GM04504 (cell line): ENCODE data around the gene CSRNP3.
"Not testable (repeated sequence)": the region's sequence is repeated elsewhere in the genome, so short reads cannot be mapped to it uniquely, and the experiment has no call there.

Experiments
- DNase-seq: peaks from one replicate; pipeline ENCODE4 v3.0.0-alpha.2; 2012; ENCODE audit warnings: low read depth

The CSRNP3 gene

GRCh38 chr2:165633431-165633830 lies 163.9 kb downstream of the CSRNP3 start:
- no peak for DNase-seq

- DNase-seq: no peak
Observed at GRCh38 chr2:165634282-165634681, 164.8 kb downstream of the CSRNP3 start.

- no peak for DNase-seq
Observed at GRCh38 chr2:165634855-165635254, 165.4 kb downstream of the CSRNP3 start.

DNA sequence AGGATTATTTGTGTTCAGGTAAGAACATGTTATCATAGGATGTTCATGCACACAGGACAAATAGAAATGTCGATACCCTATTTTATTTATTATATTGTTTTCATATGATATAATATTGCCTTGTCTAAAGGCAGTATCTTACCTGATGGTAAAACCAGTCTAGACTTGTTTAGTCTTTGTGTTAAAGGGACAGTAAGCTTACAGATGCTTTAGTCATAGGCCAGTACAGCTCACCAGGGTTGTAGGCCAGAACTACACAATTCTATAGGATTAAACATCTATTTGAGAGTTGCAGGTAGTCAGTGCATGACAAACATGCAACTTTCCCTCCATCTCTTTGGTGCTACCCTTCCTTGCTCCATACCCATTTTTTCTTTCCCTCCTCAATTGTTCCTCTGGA lies 166.0 kb downstream of the CSRNP3 start:
- DNase-seq: no peak

DNA sequence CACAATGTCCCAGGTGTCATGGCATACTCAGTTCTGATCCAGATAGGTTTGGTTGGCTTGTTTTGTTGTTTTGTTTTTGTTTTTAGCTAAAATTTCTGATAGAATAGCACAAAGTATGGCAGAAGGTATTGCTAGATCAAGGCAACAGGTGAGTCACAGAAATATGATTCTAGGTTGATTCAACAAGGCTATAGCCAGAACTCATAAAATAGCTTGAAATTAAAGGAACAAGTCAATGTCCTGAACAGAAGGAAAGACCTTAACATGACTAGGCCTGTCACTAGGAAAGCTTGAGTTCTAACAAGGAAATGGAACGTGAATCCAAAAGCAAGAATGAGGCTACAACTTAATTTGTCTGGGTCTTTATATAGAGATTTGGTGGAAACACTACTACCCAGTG lies 167.5 kb downstream of the CSRNP3 start:
- DNase-seq: no peak

GRCh38 chr2:165637396-165637795 lies 167.9 kb downstream of the CSRNP3 start:
- DNase-seq: no peak

GRCh38 chr2:165639504-165639903 lies 170.0 kb downstream of the CSRNP3 start:
- DNase-seq: no peak

DNA sequence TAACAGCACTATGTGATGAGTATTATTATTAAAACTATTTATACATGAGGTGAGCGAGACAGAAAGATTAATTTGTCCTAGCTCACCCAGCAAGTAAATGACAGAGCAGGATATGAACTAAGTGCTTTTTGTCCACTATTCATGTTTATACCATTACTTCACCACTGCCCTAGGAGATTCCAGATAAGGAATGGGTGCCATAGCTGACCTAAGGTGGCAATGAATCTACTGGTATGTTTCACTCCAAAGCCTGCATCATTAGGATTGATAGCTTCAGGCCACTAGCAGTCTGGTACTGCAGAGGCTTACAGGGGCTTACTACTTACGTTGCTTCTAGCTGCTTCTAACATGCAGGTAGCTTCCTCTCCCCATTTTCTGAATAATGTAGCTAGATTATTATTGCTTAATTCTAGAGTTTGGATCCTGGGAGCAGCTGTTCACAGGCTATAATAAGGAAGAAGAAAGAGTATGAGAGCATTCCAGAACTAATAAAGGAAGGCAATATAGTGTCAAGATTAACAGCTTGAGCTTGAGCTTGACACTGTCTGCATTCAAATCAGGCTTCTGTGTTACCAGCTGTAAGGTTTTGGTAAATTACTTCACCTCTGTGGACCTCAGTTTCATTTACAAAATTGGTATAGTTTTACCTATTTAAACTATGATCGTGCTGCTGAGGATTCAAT lies 170.9 kb downstream of the CSRNP3 start:
- DNase-seq: no peak

DNA sequence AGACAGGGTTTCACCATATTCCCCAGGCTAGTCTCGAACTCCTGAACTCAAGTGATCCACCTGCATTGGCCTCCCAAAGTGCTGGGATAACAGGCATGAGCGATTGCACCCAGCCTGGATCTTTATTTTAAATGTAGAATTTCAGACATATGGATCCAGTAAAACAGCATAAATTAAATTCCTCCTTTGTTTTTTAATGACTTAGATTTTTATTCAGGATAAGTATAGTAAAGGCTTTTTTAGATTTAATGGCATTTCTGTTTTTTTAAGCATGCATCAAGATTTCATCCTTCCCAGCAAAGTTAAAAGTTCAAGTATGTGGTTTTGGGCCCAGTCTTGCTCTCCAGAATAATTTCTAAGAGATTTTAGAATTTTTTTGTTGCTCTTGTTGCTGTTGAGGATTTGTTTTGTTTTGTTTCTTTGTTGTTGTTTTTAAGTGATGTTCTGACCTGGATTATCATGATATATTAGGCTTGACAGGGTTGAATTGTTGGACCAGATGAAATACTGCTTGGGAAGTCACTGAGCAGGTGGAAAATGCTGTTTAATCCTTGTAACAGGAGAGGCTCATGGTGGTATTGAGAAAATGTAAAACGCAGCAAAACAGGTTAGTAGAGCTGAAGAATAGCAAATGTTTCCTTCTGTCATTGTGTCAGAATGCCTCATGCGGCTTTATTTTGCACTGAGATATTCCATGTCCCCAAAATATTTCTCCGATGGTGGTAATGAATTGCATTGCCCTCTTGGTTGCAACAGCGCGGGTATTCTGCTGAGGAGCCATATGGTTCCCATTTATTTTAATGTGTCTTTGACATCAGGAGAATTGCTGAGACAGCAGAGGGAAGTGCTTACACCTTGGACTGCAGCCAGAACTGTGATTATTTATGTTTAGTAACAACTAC lies 176.7 kb downstream of the CSRNP3 start:
- DNase-seq: peak; percentile 20

DNA sequence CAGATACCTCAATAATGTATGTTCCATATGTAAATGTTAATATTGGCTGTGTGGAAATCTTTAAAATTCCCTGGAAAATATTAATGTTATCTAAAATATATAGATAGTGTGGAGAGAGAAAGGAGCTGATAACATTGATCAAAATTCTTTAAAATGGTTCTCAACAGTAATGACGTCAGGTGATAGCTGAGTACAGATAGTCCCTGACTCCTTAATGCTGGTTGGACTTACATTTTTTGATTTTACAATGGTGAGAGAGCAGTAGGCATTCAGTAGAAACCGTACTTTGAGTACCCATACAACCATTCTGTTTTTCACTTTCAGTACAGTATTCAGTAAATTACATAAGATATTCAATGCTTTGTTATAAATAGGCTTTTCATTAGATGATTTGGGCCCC lies 177.9 kb downstream of the CSRNP3 start:
- DNase-seq: no peak

DNA sequence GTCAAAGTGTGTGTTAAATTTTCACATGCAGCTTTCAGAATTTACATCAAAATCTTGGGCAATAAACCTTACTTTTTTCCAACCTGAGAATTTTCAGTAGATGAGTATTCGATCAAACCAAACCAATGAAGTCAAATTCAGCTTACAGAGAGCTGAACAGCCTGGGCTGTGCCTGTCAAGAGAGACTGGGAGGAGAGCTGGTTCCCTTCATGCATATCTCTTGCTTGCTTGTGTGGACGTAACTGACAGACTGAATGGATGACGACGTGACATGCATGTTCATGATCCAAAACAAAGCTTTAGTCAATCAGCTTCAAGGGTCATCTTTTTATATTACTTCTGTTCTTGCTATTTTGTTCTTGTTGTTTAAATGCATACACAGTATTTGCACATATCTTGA lies 179.3 kb downstream of the CSRNP3 start:
- no peak for DNase-seq

GRCh38 chr2:165651233-165651632 lies 181.7 kb downstream of the CSRNP3 start:
- no peak for DNase-seq

GRCh38 chr2:165655661-165656060 lies 186.2 kb downstream of the CSRNP3 start:
- DNase-seq: no peak

DNA sequence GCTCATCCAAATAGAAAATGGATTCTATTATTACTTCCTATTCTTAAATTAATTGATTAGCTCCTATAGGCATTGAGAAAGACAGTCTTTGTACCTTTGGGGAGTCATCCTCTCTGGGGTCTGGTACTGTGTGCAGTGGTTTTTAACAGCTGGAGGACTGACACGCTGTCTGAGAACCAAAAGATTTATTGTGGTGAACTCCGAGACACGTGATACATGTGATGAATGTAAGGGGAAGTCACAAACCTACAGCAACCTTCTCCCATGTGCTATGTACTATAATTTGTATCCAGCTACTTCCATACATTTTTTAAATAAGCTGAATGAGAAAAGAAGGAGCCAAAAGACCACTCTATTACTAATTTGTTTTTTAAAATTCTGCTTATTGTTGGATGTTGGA lies 190.9 kb downstream of the CSRNP3 start:
- no peak for DNase-seq

- DNase-seq: no peak
Observed at GRCh38 chr2:165662720-165663119, 193.2 kb downstream of the CSRNP3 start.

- no peak for DNase-seq
Observed at GRCh38 chr2:165665614-165666013, 196.1 kb downstream of the CSRNP3 start.

DNA sequence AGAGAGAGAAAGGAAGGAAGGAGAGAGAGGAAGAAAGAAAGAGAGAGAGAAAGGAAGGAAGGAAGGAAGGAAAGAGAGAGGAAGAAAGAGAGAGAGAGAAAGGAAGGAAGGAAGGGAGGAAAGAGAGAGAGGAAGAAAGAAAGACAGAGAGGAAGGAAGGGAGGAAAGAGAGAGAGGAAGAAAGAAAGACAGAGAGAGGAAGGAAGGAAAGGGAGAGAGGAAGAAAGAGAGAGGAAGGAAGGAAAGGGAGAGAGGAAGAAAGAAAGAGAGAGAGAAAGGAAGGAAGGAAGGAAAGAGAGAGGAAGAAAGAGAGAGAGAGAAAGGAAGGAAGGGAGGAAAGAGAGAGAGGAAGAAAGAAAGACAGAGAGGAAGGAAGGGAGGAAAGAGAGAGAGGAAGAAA lies 196.6 kb downstream of the CSRNP3 start:
- not testable (repeated sequence) for DNase-seq

DNA sequence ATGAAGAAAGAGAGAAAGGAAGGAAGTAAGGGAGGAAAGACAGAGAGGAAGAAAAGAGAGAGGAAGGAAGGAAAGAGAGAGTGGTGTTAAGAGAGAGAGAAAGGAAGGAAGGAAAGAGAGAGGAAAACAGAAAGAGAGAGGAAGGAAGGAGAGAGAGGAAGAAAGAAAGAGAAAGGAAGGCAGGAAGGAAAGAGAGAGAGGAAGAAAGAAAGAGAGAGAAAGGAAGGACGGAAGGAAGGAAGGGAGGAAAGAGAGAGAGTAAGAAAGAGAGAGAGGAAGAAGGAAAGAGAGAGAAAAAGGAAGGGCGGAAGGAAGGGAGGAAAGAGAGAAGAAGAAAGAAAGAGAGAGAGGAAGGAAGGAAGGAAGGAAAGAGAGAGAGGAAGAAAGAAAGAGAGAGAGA lies 197.1 kb downstream of the CSRNP3 start:
- DNase-seq: no peak

GRCh38 chr2:165667375-165667774 lies 197.9 kb downstream of the CSRNP3 start:
- no peak for DNase-seq

DNA sequence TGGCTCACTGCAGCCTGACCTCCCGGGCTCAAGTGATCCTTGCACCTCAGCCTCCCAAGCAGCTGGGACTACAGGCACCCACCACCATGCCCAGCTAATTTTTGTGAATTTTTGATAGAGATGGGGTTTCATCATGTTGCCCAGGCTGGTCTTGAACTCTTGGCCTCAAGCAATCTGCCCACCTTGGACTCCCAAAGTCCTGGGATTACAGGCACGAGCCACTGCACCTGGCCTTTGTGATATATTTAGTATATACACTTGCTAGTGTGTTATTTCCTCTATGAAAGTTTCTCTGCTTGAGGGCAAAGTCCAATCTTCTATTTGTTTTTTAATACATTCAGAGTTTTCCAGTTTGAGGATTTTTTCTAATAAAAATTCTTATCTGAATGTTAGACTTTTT lies 205.3 kb downstream of the CSRNP3 start:
- no peak for DNase-seq

GRCh38 chr2:165675551-165675968 lies 206.1 kb downstream of the CSRNP3 start:
- no peak for DNase-seq

DNA sequence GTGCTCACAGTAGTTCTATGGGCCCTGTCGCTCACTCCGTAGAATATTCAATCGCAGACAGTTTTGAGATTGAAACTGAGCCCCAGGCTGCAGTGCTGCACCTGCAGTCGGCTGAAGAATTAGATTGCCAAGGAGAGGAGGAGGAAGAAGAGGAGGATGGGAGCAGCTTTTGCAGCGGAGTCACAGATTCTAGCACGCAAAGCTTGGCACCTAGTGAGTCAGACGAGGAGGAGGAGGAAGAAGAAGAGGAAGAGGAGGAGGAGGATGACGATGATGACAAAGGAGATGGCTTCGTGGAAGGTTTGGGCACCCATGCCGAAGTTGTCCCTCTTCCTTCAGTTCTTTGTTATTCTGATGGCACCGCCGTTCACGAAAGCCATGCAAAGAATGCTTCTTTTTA lies 209.4 kb downstream of the CSRNP3 start:
- DNase-seq: no peak

DNA sequence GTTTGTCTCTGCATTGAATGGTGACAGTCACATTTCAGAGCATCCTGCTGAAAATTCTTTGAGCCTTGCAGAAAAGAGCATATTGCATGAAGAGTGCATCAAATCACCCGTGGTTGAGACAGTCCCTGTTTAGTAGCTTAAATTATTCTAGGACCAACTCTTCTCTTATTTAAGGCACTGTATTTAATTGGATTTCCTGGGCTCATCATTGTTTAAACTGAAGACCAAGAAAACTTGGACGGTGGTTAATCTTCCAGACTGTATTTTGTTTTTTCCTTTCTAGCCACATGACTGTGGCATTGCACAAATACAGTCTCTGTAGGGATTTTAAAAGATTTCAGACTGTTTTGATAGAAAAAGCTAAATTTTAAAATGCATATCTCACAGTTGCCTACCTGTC lies 210.1 kb downstream of the CSRNP3 start:
- DNase-seq: no peak

DNA sequence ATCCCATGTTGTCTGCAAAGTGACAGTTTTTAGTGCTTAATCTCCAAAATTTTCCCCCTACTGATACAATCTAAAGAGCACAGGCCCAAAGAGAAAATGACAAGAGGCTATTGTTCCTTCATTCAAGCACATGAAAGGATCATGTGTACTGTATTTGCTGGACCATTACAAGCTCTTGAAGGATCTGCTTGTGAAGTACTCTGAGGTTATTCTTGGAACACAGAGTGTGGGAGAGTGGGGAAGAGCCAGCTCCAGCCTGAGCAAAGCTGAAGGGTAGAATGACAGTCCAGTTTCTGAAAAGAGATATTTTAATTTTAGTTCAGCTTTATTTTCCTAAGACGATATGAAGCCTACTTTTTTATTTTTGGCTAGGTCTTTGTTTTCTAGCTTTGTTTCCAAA lies 212.3 kb downstream of the CSRNP3 start:
- DNase-seq: no peak
